Limb (tissue), 2 donors: ENCODE results near the gene THAP12.

Experiments
- DNase-seq, 2 donors: peaks; one replicate each; pipeline ENCODE4 v3.0.0-alpha.2; 2016; ENCODE audit errors: extremely low spot score in 2 of 2

Gene THAP12

GRCh38 chr11:76303399-76303798 lies 77.5 kb downstream of the THAP12 start:
- DNase-seq, result no peak

DNA sequence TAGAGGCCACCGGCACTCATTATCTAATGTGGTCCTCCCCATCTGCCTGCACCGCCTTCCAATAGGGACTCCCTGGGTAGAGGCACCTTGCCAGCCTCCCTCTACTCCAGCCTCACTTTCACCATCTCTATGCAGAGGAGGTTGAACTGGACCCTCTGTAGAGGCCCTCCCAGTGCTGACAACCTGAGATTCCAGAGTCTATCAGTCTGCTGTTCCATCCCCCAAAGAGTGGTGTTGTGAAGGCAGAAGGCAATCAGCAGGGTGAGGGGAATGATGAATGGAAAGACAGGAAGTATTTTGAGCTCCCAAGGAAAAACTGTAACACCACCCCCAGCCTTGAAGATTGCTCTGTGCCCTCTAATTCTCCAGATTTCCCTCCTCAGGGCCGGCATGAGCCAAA lies 77.9 kb downstream of the THAP12 start:
- DNase-seq, result no peak
